ENCODE results near the gene SLC38A5.
A peak's percentile ranks its signal among the peaks of the same experiment; 100 is the strongest.

Gene SLC38A5

DNA sequence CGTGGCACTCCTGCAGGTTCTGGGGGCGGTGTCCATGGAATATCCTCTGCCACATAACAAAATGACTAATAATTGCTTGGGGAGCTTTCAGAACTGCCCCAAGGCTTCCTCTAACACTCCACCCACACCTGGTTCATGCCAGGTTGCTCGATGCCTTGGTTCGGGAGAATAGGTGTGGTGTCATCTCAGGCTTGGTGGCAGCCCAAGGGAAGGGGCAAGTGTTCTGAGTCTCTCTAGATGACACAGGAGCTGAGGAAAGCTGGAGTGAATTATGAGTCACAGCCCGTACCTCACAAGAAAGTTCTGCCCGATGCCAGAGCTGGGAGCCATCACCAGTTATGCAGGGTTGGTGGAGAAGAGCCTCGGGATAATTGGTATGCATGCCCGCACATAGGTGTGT, 20.6 kb upstream of the SLC38A5 start:
- DNase-seq = no peak

DNA sequence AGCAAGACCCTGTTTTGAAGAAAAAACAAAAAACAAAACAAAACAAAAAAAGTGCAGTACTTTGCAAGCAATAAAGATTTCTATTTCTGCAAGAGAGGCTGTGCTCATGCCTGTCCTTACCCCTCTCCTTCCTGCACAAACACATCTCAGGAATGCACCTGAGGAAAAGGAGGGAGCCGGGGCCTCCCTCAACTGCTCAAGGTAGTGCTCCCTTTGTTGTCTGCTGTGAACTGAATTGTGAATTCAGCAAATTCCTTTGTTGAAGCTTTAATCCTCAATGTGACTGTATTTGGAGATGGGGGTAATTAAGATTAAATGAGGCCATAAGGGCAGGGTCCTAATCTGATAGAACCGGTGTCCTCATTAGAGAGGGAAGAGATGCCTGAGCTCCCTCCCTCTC, 19.8 kb upstream of the SLC38A5 start:
- no peak for DNase-seq

DNA sequence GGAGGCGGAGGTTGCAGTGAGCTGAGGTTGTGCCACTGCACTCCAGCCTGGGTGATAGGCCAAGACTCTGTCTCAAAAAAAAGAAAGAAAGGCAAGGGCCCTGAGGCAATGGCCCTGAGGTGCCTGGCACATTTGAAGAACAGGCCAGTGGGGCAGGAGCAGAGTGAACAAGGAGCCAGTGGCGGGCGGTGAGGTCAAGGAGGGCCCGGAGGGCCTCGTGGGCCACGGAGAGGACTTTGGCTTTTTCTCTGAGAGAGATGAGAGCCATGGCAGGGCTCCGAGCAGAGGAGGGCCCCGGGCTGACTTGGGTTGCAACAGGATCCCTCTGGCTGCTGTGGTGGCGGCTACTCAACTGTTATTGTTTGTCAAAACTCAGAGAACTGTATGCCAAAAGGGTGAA, 19.2 kb upstream of the SLC38A5 start:
- DNase-seq = no peak

DNA sequence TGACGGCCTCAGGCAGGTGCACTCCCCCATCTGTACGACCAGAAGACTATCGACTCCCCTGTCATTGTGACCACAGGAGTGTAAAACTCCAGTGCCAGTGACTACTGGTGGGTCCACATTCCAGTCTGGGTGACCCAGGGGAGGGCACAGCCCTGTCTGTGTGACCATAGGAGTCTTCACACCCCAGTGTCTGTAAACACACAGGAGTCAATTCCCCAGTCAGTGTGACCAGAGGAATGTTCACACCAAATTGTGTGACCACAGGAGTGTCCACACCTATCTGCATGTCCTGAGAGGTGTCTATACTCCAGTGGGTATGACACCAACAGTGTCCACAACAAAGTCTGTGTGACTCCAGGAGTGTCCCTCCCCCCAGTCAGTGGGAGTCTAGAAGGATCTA, 18.0 kb upstream of the SLC38A5 start:
- no peak for DNase-seq

DNA sequence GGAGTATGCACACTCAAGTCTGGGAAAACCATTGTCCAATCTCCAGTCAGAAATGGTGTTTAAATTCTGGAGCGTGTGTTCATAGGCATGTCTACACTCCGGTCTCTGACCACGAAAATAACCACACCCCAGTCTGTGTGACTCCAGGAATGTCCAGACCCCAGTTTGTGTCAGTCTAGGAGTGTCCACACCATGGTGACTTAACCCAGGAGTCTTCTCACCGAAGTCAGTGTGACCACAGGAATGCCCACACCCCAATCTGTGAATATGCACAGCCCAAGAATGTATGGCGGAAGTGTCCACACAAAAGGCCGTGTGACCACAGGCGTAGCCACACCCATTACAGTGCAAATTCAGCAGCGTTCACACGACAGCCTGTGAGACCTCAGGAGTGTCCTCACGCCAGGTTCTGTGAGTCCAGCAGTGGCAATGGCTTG, 17.3 kb upstream of the SLC38A5 start:
- peak; percentile 48 to 75 (median 52) for DNase-seq

DNA sequence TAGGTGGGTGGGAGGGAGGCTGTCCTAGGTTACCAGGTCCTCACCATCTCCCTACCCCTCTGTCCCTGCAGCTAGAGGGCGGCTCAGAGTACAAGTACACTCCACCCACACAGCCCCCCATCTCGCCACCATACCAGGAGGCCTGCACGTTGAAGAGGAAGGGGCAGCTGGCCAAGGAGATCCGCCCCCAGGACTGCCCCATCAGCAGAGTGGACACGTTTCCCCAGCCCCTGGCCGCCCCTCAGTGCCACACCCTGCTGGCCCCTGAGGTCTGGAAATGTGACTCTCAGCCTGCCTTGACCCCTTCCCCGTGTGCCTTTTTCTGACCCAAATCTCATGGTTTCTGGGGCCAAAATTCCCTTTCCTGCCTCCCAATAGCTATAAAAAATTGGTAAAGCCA, 12.5 kb upstream of the SLC38A5 start:
- DNase-seq = no peak

DNA sequence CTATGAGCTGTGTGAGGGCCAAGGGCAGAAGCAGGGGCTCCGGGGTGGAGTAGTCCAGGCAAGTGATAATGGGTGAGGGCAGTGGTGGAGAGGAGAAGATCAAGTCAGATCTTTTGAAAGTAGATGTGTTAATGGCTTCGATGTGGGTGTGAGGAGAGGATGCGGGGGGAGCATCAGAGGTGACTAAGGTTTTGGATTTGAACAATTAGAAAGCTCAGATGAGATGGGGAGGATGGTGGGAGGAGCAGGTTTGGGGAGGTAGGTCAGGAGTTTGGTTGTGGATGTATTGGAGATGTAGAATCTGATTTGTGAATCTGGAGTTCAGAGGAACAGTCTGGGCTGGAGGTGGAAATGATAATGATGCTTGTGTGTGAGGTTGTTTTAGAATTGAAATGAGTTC, 10.5 kb upstream of the SLC38A5 start:
- DNase-seq = no peak

DNA sequence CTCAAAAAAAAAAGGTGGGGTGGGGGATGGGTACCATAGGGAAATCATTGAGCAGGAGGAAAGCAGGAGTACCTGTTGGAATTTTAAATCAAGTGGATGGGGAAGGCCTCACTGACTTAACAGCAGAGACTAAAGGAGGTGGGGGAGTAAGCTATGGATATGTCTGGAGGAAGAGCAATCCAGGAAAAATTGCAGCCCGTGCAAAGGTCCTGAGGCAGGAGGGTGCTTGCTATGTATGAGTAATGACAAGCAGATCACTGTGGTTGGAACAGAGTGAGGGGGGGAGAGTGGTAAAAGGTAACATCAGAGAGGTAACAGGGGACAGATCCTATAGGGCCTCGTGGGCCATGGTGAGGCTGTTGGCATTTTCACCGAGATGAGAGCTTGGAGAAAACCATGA, 10.1 kb upstream of the SLC38A5 start:
- DNase-seq = no peak

DNA sequence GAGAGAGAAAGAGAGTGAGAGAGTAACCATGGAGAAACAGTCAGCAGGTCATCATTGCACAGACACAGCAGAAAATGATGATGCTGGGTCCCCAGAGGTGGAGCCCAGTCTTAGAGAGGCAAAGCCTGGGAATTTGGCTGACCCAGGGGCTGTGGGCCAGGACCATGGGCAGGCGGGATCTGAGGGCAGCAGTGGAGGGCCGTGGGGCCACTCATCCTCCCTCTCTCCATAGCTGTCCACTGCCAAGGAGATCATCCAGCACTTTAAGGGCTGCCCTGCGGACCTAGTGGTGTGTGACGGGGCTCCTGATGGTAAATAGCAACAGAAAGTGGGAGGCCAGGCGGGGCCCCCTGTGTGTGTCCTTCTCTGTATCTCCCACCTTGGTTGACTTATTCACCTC, 8.7 kb upstream of the SLC38A5 start:
- DNase-seq = no peak

DNA sequence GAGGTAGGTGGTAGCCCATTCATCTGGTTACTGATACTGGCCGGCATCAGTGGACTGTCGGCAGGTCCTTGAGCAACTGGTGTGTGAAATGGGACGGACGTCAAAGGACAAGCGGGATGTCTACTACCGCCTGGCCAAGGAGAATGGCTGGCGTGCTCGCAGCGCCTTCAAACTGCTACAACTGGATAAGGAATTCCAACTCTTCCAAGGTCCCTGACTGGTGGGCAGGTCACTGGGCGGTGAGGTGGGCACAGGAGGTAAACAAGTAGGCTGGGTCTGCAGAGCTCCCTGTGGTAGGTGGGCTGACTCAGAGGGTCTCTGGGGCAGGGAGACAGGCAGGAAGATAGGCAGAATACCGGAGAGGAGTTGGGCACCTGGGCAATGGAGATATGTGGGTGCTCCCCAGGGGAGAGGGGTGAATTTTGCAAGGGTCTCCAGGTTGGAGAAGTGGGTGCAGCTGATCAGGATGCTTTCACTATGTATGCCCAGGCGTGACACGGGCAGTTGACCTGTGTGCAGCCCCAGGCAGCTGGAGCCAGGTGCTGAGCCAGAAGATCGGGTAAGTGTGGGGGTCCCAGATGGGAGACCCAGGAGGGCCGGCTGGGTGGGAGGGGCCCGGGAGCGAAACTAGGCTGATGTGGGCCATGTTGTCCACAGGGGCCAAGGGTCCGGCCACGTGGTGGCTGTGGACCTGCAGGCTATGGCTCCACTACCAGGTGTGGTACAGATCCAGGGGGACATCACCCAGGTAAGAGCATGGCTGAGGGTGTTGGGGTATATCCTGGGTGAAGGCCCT, 8.1 kb upstream of the SLC38A5 start:
- DNase-seq = no peak

DNA sequence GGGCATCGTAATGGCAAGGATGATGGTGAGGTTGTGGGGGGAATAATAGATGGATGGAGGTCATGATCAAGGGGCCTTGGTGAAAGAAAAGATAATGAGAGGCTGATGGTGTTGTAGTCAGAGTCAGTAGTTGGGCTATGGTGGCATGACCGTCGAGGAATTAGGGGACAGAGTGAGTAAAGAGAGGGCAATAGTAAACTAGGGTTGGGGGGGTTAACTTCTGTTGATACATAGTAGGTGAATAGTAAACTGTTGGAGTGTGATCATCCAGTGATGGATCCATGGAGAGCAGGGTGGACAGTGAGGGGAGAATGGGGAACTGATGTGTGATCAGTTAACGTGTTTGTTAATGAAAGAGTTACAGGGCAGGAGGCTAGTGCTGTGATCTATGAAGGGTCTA, 6.9 kb upstream of the SLC38A5 start:
- no peak for DNase-seq

DNA sequence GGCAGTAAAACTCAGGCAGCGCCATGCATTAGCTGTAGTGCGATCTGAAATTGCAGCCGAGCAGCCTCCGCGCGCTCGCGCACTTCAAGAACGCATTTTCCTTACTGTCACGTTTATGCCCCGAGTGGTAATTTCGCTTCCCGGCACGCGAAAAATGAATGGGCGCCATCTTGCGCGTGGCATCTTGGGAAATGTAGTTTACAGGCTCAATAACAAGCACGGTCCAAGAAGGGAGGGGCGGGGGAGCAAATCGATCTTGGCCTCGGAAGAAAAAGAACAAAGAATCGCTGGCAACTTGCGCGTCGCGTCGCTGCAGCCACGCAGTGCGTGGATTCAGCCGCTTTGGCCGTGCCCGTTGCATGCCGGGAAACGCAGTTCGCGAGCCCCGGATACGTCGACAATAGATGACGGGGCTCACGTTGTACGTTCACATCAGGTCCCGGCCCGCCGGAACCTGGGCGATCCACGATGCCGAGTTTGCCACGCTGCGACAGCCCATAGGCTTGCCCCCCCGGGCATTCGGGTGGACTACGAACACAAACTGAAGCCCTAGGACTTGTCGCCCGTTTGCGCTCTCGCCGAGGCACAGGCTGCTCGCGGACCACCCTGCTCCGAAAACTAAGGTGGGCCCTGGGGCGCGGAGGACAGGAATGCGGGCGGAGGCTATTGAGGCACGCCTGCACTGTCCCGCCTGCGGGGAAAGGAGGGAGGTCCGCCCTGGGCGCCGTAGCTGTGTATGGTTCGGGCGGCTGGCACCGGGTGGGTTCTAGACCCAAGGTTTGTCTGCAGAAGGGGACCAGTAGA, 5.9 kb upstream of the SLC38A5 start, which contains the start of gene FTSJ1:
Gene FTSJ1 (plus strand): TSS at position 426 of the 804 bp plus-strand sequence. CDS start 1,849 bp downstream, outside the sequence.
- DNase-seq = peak; percentile 88 to 93 (median 92)

DNA sequence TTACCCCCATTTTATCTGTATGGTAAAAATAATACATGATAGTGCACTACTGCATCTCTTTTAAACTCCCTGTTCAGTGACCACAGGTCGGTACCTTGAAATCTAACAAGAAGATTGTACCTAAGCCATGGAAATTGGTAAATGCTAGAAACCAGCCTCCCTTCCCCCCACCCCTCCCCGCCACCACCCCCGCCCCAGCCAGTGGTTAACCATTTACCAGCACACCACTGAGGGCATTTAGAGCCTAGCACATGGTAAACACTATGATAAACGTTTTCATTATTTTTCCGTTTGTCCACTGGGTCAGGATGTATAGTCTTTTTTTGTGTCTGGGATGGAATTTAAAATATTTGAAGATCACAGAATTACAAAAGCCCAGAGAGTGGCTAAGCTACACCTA, 5.2 kb upstream of the SLC38A5 start:
- DNase-seq = no peak

DNA sequence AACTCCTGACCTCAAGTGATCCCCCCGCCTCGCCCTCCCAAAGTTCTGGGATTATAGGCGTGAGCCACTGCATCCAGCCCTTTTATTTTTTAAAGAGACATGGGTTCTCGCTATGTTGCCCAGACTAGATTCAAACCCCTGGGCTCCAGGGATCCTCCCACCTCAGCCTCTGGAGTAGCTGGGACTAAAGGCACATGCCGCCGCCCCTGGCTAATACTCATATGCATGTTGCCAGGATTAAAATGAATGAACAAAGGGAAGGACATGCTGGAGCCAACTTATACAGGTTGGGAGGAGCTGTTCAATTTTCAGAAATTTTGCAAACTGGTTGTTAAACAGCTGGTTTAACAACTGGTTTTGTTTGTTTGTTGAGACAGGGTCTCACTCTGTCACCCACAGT, 4.5 kb upstream of the SLC38A5 start:
- no peak for DNase-seq

DNA sequence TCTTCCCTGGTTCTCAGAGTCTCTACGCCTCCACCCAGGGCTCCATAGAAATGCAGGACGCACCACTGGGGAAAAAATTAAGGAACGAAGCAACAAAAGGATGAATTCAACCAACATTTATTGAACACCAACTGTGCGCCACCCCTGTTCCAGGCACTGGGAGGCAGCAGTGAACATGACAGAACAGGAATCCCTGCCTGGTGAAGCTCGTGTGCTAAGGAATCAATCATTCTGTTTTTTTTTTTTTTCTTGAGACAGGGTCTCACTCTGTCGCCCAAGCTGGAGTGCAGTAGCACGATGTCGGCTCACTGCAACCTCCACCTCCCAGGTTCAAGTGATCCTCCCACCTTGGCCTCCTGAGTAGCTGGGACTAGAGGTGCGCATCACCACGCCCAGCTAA, 4.1 kb upstream of the SLC38A5 start:
- peak; percentile 21 to 42 (median 36) for DNase-seq

DNA sequence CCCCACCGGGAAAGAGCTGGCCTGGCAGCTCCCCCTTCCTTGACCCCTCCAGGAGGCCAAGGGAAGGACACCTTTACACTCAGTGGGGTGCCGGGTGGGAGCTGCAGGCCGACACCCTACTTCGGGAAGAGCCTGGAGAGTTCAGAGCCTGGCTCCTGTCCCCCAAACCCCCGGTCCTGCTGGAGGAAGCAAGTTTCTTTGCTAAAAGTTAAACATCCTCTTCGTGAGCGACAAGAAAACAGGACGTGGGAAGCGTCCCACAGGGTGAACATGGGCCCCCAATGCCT, 3.6 kb upstream of the SLC38A5 start:
- DNase-seq = no peak

DNA sequence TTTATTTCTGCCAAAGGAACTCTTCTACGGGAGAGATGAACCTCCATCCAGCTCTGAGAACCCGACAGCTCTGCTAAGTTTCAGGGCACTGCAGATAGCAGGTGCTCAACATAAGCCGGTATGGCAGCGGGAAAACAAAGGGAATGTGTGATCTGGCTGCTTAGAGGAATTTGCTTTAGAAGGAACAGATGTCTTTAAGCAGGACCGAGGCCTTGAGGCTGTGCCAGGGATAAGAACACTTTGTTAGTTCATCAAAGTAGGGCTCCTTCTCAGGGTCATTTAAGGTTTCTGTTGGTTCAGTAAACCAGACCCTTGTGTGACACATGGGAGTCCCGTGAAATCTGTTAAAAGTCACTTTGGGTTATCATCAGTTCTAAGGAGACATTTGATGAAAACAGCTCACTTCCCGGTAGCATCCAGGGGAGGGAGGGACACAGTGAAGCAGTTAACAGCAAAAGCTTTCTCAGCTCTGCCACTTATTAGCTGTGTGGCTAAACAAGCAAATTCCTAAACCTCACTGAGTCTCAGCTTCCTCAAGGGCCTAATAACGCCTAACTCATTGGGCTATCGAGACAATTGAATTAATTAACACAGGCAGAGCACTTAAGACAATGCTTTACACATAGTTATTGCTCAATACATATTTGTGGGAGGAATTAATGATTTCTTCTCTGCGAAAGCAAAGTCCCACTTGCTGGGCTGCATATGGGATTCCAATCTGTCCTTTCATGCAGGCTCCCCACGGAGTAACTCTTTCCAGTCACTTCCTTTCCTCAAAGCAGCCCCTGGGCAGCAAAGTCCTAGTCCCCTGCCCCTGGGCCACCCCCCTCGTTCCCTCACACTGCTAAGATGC, 3.0 kb upstream of the SLC38A5 start:
- DNase-seq = no peak

DNA sequence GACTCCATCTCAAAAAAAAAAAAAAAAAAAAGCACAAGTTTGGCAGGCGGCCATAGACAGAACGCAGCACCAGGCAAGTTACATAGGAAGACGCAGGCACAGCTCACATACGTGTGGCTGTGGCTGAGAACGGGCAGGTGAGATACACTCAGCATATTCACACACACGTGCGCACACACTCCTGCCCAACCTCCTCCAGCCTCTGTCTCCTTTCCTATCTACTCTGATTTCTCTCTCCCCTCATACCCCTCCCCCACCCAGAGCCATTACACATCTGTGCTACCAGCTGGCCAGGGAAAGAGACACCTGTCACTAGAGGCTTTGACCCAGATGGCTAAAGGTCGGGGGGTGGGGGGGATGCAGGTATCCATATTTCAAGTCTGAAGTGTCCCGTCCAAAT, 2.2 kb upstream of the SLC38A5 start:
- DNase-seq = no peak

DNA sequence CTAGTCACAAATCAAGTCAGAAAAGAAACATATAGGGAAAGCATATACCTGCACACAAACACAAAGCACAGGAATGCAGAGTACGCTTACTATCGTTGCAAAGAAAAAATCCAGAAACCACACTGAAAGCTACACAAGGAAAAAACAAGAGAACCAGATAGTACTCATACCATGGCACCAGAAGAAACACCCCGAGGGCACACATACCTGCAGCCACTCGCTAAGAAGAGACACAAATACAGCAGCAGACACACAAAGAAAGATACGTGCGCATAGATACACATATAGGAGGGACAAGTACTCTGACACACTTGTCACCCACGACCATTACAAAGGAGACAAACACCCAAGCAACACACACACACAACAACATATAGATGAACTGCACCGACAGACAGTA, 1.4 kb upstream of the SLC38A5 start:
- no peak for DNase-seq

DNA sequence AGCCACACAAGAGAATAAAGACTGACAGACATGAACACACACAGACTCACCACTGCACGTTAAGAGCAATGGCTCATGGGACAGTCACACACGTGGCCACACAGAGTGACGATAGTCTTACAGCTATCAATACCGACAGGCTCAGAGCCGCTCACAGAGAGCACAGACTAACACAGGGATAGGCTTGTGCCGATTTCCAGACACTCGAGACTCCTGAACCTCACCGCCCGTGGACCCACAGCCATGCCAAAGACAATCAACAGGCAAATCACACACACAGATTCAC, 716 bp upstream of the SLC38A5 start:
- no peak for DNase-seq

DNA sequence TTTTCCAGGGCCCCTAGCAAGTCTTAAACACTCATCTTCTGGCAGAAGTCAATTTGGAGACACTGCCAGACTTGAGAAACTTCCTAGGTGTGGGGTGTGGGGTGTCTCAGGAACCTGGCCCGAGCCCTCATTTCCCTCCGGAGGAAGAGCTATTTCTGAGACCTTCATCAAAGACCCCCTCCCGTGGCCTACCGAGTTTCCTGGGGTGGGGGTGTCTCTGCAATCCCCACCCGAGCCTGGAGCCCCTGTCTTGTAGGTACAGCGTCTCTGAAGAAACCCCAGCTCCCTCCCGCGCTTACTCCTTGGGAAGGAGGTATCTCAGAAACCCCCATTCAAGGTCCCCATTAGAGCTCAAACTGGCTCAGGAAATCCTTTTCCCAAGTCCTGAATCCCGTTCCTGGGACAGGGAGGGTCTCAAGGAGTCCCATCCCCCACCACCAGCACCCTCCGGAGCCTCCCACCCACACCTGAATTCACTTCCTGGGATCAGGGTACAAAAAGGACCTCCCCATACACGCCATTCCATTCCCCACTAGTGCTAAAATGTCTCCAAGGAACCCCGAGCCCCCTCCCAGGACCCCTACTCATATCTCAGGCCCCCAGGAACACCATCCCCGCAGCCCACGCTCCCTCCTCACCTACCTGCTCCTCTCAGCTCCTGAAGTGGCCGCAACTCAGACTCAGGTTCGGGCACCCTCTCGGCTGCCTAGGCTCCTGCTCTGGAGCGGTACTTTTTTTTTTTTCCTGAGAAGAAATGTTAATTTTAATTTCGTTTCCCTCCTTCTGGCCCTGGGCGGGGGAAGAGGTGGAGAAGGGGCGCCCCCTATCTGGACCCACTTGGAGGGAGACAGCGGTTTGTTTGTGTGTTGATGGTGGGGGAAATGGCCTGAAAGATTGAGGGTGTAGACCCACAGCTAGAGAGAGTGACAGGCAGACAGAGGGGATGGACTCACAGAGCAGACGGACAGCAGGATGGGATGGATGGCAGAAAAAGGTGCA, 1.1 kb downstream of the SLC38A5 start:
- DNase-seq = peak in 2 of 4 experiments; percentile 22 to 30

DNA sequence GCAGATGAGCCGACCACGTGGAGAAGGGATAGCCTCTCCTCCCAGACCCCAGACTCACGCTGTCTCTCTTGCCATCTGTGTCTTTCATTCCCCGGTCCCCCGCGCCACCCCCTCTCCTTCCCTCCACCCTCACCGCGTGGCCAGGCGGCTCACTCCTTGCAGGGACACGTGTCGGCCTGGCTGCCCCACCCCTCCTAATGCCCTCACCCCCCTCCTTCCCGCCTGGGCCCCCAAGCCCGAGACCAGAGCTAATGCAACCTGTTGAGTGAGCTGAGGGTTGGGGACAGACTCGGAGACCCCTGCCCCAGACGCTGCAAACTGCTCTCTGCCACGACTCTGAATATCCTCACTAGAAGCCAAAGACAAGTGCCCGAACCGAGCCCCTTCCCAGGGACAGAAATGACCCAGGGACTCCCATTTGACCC, 1.8 kb downstream of the SLC38A5 start:
- DNase-seq = no peak
